Middle frontal gyrus (tissue), 1 donor: ENCODE data around the gene SIRPB2.

Experiments
- DNase-seq: peaks from one replicate; pipeline ENCODE4 v3.0.0-alpha.2; 2015; ENCODE audit warnings: low spot score; ENCODE audit errors: extremely low spot score

The SIRPB2 gene

GRCh38 chr20:1472556-1473245 lies 18.5 kb downstream of the SIRPB2 start:
- no peak for DNase-seq

- DNase-seq, result no peak
Observed at GRCh38 chr20:1471242-1471641, 20.0 kb downstream of the SIRPB2 start.

- no peak for DNase-seq
Observed at GRCh38 chr20:1469925-1470571, 21.2 kb downstream of the SIRPB2 start.

GRCh38 chr20:1469306-1469905 lies 21.8 kb downstream of the SIRPB2 start:
- no peak for DNase-seq

GRCh38 chr20:1468117-1468624 lies 23.0 kb downstream of the SIRPB2 start:
- no peak for DNase-seq

GRCh38 chr20:1467355-1468116 lies 23.7 kb downstream of the SIRPB2 start:
- no peak for DNase-seq

- no peak for DNase-seq
Observed at GRCh38 chr20:1467082-1467354, 24.2 kb downstream of the SIRPB2 start.

- peak; percentile 85 for DNase-seq
Observed at GRCh38 chr20:1466211-1467081, 24.8 kb downstream of the SIRPB2 start, which contains the start of gene NSFL1C. Gene NSFL1C (minus strand): TSS chr20:1466849. CDS start chr20:1466824, 25 bp downstream.

- no peak for DNase-seq
Observed at GRCh38 chr20:1465470-1466210, 25.6 kb downstream of the SIRPB2 start.

- DNase-seq, result no peak
Observed at GRCh38 chr20:1463971-1464570, 27.1 kb downstream of the SIRPB2 start.

- no peak for DNase-seq
Observed at GRCh38 chr20:1462834-1463233, 28.4 kb downstream of the SIRPB2 start.

- DNase-seq, result no peak
Observed at GRCh38 chr20:1462001-1462400, 29.2 kb downstream of the SIRPB2 start.

GRCh38 chr20:1460275-1460674 lies 30.9 kb downstream of the SIRPB2 start:
- DNase-seq, result no peak

- DNase-seq, result no peak
Observed at GRCh38 chr20:1457992-1458391, 33.2 kb downstream of the SIRPB2 start.

- no peak for DNase-seq
Observed at GRCh38 chr20:1456300-1456699, 34.9 kb downstream of the SIRPB2 start.

- no peak for DNase-seq
Observed at GRCh38 chr20:1450926-1451491, 40.2 kb downstream of the SIRPB2 start.

- DNase-seq, result no peak
Observed at GRCh38 chr20:1449370-1449769, 41.9 kb downstream of the SIRPB2 start.

- DNase-seq, result no peak
Observed at GRCh38 chr20:1448081-1448620, 43.1 kb downstream of the SIRPB2 start.

- no peak for DNase-seq
Observed at GRCh38 chr20:1446536-1446935, 44.7 kb downstream of the SIRPB2 start.
